BJ (cell line): ENCODE data around the gene PTPRM. TPM values are rescaled to one million over a fixed set of nuclear protein-coding genes. Genes with fewer than 3 reads are reported as not detected.
A peak's percentile ranks its signal among the peaks of the same experiment; 100 is the strongest.

Experiments used
- CTCF ChIA-PET: fragments of 350-600 bp; formaldehyde crosslinking; extraction: SDS; loops from one replicate; lab custom pipeline; 2021; ENCODE audit warnings: antibody characterized with exemption, inconsistent platforms; lab: Yijun Ruan, JAX
- POLR2A ChIA-PET: fragments of 300-600 bp; sonication (Branson Sonifier 250); formaldehyde crosslinking; extraction: SDS; loops from one replicate; lab custom pipeline; 2021; ENCODE audit warnings: antibody characterized with exemption; lab: Charles Lee
- DNase-seq: peaks from one replicate; pipeline ENCODE4 v3.0.0-alpha.2; 2011; ENCODE audit warnings: low read depth
- H3K27me3 ChIP-seq: 2 replicates; pipeline ENCODE4 v1.6.0; 2011; ENCODE audit warnings: low read length; ENCODE audit not compliant: control insufficient read depth, insufficient read depth
- H3K36me3 ChIP-seq: 2 replicates; pipeline ENCODE4 v1.5.1; 2011; ENCODE audit warnings: low read length; ENCODE audit not compliant: control insufficient read depth, insufficient read depth
- H3K4me3 ChIP-seq: 2 replicates; pipeline ENCODE4 v1.5.1; 2011; ENCODE audit warnings: low read depth, mild to moderate bottlenecking, control low read depth, low read length
- CTCF ChIP-seq: IDR thresholded peaks from 2 replicates; pipeline ENCODE4 v1.5.1; 2011; ENCODE audit warnings: low read depth, mild to moderate bottlenecking, control low read depth, inconsistent platforms, low read length, moderate library complexity; ENCODE audit not compliant: insufficient read depth
- polyA plus RNA-seq: library from polyadenylated mRNA; depleted of rRNA; stranded (reverse); fragments of >200 nt; gene quantifications from 2 replicates; pipeline ENCODE4 v1.2.3, GENCODE V29; 2011

Gene PTPRM
- polyA plus RNA-seq, 1 experiment: 149 TPM

- Histone ChIP-seq H3K4me3 (no peak overlapping the region), H3K36me3 (no peaks in the 10 kb centered on the region), H3K27me3 (no peaks in the 10 kb centered on the region)
- ChIA-PET CTCF (interaction anchor here (1.5 kb wide), 1 partner anchor 13 kb away, joined by 4 read pairs; no protein-coding TSS in a partner anchor), POLR2A (interaction anchor here (0.6 kb wide), 1 partner anchor 665 kb away, joined by 3 read pairs; no protein-coding TSS in a partner anchor)
- TF ChIP-seq CTCF: no peak
- no peak for DNase-seq
Measured at GRCh38 chr18:7779211-7779610, 212.1 kb downstream of the PTPRM start.

GRCh38 chr18:7784171-7784570 lies 217.1 kb downstream of the PTPRM start:
- no peak for TF ChIP-seq CTCF
- no peaks in the 10 kb centered on the region for H3K36me3 ChIP-seq
- DNase-seq: no peak
- H3K4me3 ChIP-seq: no peak overlapping the region
- H3K27me3 ChIP-seq: no peaks in the 10 kb centered on the region
- POLR2A ChIA-PET: no interaction called here
- CTCF ChIA-PET: interaction anchor here (2.1 to 2.2 kb wide), 2 partner anchors 12 to 605 kb away, joined by 5 to 7 read pairs; no protein-coding TSS in a partner anchor

GRCh38 chr18:7786569-7786968 lies 219.5 kb downstream of the PTPRM start:
- CTCF ChIA-PET: no interaction called here
- TF ChIP-seq CTCF: no peak
- Histone ChIP-seq H3K4me3 (no peak overlapping the region), H3K36me3 (no peaks in the 10 kb centered on the region), H3K27me3 (no peaks in the 10 kb centered on the region)
- POLR2A ChIA-PET: no interaction called here
- no peak for DNase-seq

- no peak for TF ChIP-seq CTCF
- H3K27me3 ChIP-seq: no peaks in the 10 kb centered on the region
- POLR2A ChIA-PET: no interaction called here
- no peak overlapping the region for H3K4me3 ChIP-seq
- DNase-seq: no peak
- CTCF ChIA-PET: interaction anchor here (1.0 to 2.2 kb wide), 3 partner anchors 10 to 602 kb away, joined by 3 to 6 read pairs (median 5); partner anchors contain the start of gene PTPRM
- no peaks in the 10 kb centered on the region for H3K36me3 ChIP-seq
Measured at GRCh38 chr18:7787339-7787738, 220.2 kb downstream of the PTPRM start.

- Histone ChIP-seq H3K27me3 (no peaks in the 10 kb centered on the region), H3K4me3 (no peak overlapping the region), H3K36me3 (no peaks in the 10 kb centered on the region)
- TF ChIP-seq CTCF: peak; percentile 57
- no peak for DNase-seq
- ChIA-PET POLR2A (no interaction called here), CTCF (interaction anchor here (0.6 to 3.3 kb wide), 22 partner anchors 8 to 1198 kb away, joined by 3 to 27 read pairs (median 4); no protein-coding TSS in a partner anchor)
Measured at GRCh38 chr18:7789856-7790552, 222.9 kb downstream of the PTPRM start.
